LNCAP (cell line): ENCODE results near the gene FOXO1.

Experiments
- CTCF ChIP-seq: fragments of 450-650 bp; IDR thresholded peaks from 2 replicates; pipeline ENCODE4 v1.5.1; 2017; ENCODE audit warnings: mild to moderate bottlenecking

The FOXO1 gene

GRCh38 chr13:40681341-40682146, 15.1 kb upstream of the FOXO1 start:
- TF ChIP-seq CTCF: no peak

GRCh38 chr13:40680659-40681323, 14.3 kb upstream of the FOXO1 start:
- no peak for TF ChIP-seq CTCF

DNA sequence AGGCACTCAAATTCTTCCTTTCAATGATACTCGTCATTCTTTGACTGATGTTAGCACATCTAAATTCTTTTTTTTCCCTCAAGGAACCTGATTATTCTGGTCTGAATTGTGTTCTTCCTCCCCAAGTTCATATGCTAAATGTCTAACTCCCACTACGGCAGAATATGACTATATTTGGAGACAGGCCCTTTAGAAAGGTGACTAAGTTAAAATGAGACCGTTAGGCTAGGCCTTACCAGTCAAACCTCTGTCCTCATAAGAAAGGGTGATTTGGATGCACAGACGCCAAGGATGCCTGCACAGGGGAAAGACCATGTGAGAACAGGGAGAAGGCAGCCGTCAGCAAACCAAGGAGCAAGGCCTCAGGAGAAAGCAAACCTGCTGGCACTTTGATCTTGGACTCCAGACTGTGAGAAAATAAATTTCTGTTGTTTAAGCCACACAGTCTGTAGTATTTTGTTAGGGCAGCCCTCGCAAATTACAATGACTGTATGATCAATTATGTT, 13.1 kb upstream of the FOXO1 start:
- TF ChIP-seq CTCF: no peak

GRCh38 chr13:40677064-40677463, 10.6 kb upstream of the FOXO1 start:
- no peak for TF ChIP-seq CTCF

- no peak for TF ChIP-seq CTCF
These were observed 9.6 kb upstream of the FOXO1 start for GRCh38 chr13:40676007-40676406.

DNA sequence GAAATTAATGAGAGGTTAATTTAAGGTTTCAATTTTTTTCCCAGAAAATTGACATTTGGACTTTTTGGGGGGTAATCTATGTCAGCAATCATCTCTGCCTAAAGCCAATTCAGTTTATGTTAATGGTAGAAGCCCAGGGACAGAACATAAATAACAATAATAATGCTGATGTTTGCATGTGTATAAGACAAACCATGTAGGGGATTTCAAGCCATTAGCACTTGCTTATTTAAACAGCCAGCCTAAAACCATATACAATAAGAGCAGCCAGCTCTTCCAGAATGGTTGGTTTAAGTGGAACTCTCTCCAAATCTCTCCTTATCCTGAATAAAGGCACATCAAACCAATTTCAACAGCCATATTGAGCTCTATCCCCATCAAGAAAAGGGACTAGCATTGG, 7.0 kb upstream of the FOXO1 start:
- TF ChIP-seq CTCF: no peak

- TF ChIP-seq CTCF: no peak
These were observed 6.4 kb upstream of the FOXO1 start for GRCh38 chr13:40672765-40673397.
